Neural progenitor cell (in vitro differentiated cells): ENCODE results near the gene ALX3. TPM values are rescaled to one million over a fixed set of nuclear protein-coding genes. Genes with fewer than 3 reads are reported as not detected.
A peak's percentile ranks its signal among the peaks of the same experiment; 100 is the strongest.

Source experiments
- DNase-seq: peaks from one replicate; pipeline ENCODE4 v3.0.0-alpha.2; 2016; ENCODE audit warnings: low spot score
- H2AFZ ChIP-seq: fragments of 200-600 bp; sonication (generic); replicated peaks from 2 replicates; pipeline ENCODE4 v1.6.1; 2016; ENCODE audit warnings: antibody characterized with exemption
- H3F3A ChIP-seq: fragments of 200-600 bp; sonication (generic); 2 replicates; pipeline ENCODE4 v1.6.1; 2016; ENCODE audit warnings: antibody characterized with exemption, low read depth
- H3K27ac ChIP-seq: fragments of 200-600 bp; sonication (generic); 2 replicates; pipeline ENCODE4 v1.5.1; 2016; ENCODE audit warnings: mild to moderate bottlenecking
- H3K27me3 ChIP-seq: fragments of 200-600 bp; sonication (generic); 2 replicates; pipeline ENCODE4 v1.6.1; 2016; ENCODE audit warnings: mild to moderate bottlenecking, moderate library complexity
- H3K36me3 ChIP-seq: fragments of 200-600 bp; sonication (generic); 2 replicates; pipeline ENCODE4 v1.5.1; 2016
- H3K4me1 ChIP-seq: fragments of 200-600 bp; sonication (generic); 2 replicates; pipeline ENCODE4 v1.6.1; 2016; ENCODE audit warnings: mixed run types
- H3K4me2 ChIP-seq: fragments of 200-600 bp; sonication (generic); 2 replicates; pipeline ENCODE4 v1.6.1; 2016
- H3K4me3 ChIP-seq: fragments of 200-600 bp; sonication (generic); 2 replicates; pipeline ENCODE4 v1.5.1; 2016
- H3K79me2 ChIP-seq: fragments of 200-600 bp; sonication (generic); 2 replicates; pipeline ENCODE4 v1.6.1; 2016; ENCODE audit warnings: low read depth
- H3K9ac ChIP-seq: fragments of 200-600 bp; sonication (generic); 2 replicates; pipeline ENCODE4 v1.6.1; 2016
- H3K9me3 ChIP-seq: fragments of 200-600 bp; sonication (generic); 2 replicates; pipeline ENCODE4 v1.5.1; 2016; ENCODE audit warnings: low read depth
- H4K20me1 ChIP-seq: fragments of 200-600 bp; sonication (generic); 2 replicates; pipeline ENCODE4 v1.6.1; 2016; ENCODE audit warnings: low read depth
- H3K27ac Mint-ChIP-seq: 3 replicates; pipeline ENCODE4 v1.8.0; 2021; ENCODE audit warnings: mixed read lengths
- H3K27me3 Mint-ChIP-seq: 2 replicates; pipeline ENCODE4 v1.8.0; 2022; ENCODE audit warnings: low read depth, mild to moderate bottlenecking, inconsistent platforms, moderate library complexity, mixed read lengths; ENCODE audit not compliant: insufficient read depth
- H3K36me3 Mint-ChIP-seq: 3 replicates; pipeline ENCODE4 v1.8.0; 2021; ENCODE audit warnings: mixed read lengths
- H3K4me1 Mint-ChIP-seq: 3 replicates; pipeline ENCODE4 v1.8.0; 2021; ENCODE audit warnings: mixed read lengths
- H3K4me3 Mint-ChIP-seq: 3 replicates; pipeline ENCODE4 v1.8.0; 2021; ENCODE audit warnings: mild to moderate bottlenecking, moderate library complexity, mixed read lengths
- H3K9me3 Mint-ChIP-seq: 3 replicates; pipeline ENCODE4 v1.8.0; 2020; ENCODE audit warnings: mixed read lengths
- CTCF ChIP-seq: fragments of 200-600 bp; sonication (generic); IDR thresholded peaks from 2 replicates; pipeline ENCODE4 v1.5.1; 2017; ENCODE audit warnings: antibody characterized with exemption, mild to moderate bottlenecking
- EZH2 ChIP-seq: fragments of 200-600 bp; sonication (generic); IDR thresholded peaks from 2 replicates; pipeline ENCODE4 v1.6.1; 2017; ENCODE audit warnings: antibody characterized with exemption, mild to moderate bottlenecking, moderate library complexity
- EZH2phosphoT487 ChIP-seq: fragments of 200-600 bp; sonication (generic); IDR thresholded peaks from 2 replicates; pipeline ENCODE4 v1.6.1; 2017; ENCODE audit warnings: antibody characterized with exemption
- total RNA-seq: library from RNA; depleted of rRNA; stranded (reverse); fragments of >200 nt; gene quantifications from 2 replicates; pipeline ENCODE4 v1.2.3, GENCODE V29; 2015; ENCODE audit warnings: low replicate concordance

Gene ALX3
- total RNA-seq, 1 donor from 2014 or later = not detected

- H3K4me3 ChIP-seq = no peak overlapping the region
- no peak for DNase-seq
- H3K27me3 ChIP-seq = no peaks in the 10 kb centered on the region
- Mint-ChIP-seq H3K27me3 (peaks cover 5% of the 10 kb centered on the region), H3K27ac (no peak overlapping the region), H3K36me3 (peaks cover 40% of the 10 kb centered on the region), H3K9me3 (no peaks in the 10 kb centered on the region), H3K4me1 (peaks cover 16% of the 10 kb centered on the region), H3K4me3 (no peak overlapping the region)
- H3K4me2 ChIP-seq = no peak overlapping the region
- TF ChIP-seq EZH2 (no peak), CTCF (no peak), EZH2phosphoT487 (no peak)
- H3K9me3 ChIP-seq = no peaks in the 10 kb centered on the region
- peaks cover 7% of the 10 kb centered on the region for H3F3A ChIP-seq
- peaks cover 31% of the 10 kb centered on the region for H3K79me2 ChIP-seq
- H2AFZ ChIP-seq = no peak overlapping the region
- H3K36me3 ChIP-seq = peaks cover 7% of the 10 kb centered on the region
- H4K20me1 ChIP-seq = peaks cover 29% of the 10 kb centered on the region
- H3K9ac ChIP-seq = no peak overlapping the region
- peaks cover 9% of the 10 kb centered on the region for H3K4me1 ChIP-seq
- no peak overlapping the region for H3K27ac ChIP-seq
These were observed 30.8 kb downstream of the ALX3 start for GRCh38 chr1:110039641-110040040.

DNA sequence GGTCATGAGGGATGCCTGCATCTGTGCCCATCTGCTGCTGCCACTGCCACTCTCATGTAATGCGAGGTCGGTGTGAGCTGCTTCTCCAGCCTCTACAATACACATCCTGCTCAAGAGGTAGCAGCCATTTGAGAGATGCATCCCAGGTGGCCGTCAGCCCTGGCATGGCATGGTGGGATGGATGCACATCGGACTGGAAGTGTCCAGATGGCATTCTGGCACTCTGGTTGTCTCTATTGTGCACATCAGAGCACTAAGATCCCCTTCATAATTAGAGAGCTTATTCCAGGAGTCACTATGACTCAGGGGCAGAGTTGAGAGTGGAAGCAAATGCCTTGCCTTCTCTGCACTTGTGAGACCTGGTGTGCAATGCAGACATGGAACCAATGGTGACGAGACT lies 32.2 kb downstream of the ALX3 start:
- Histone ChIP-seq H3K27me3 (no peaks in the 10 kb centered on the region), H3F3A (peaks cover 7% of the 10 kb centered on the region), H3K4me3 (no peak overlapping the region), H3K36me3 (no peaks in the 10 kb centered on the region), H2AFZ (no peak overlapping the region), H3K9me3 (no peaks in the 10 kb centered on the region), H4K20me1 (peaks cover 29% of the 10 kb centered on the region), H3K4me1 (peaks cover 9% of the 10 kb centered on the region), H3K79me2 (peaks cover 31% of the 10 kb centered on the region), H3K9ac (no peak overlapping the region), H3K27ac (no peak overlapping the region), H3K4me2 (no peak overlapping the region)
- H3K36me3 Mint-ChIP-seq = peaks cover 33% of the 10 kb centered on the region
- H3K4me1 Mint-ChIP-seq = peaks cover 22% of the 10 kb centered on the region
- H3K9me3 Mint-ChIP-seq = no peaks in the 10 kb centered on the region
- no peak for DNase-seq
- H3K27ac Mint-ChIP-seq = no peak overlapping the region
- TF ChIP-seq CTCF (no peak), EZH2 (no peak)
- no peak overlapping the region for H3K4me3 Mint-ChIP-seq
- H3K27me3 Mint-ChIP-seq = peaks cover 5% of the 10 kb centered on the region

GRCh38 chr1:110035236-110035752 lies 35.2 kb downstream of the ALX3 start:
- H3K4me1 ChIP-seq = peaks cover 9% of the 10 kb centered on the region
- H2AFZ ChIP-seq = peak overlapping the region; percentile 94
- DNase-seq = no peak
- no peaks in the 10 kb centered on the region for H3K36me3 ChIP-seq
- Mint-ChIP-seq H3K36me3 (peaks cover 20% of the 10 kb centered on the region), H3K27ac (peak overlapping the region; percentile 51), H3K4me3 (peak overlapping the region; percentile 98), H3K9me3 (no peaks in the 10 kb centered on the region), H3K27me3 (no peaks in the 10 kb centered on the region), H3K4me1 (peaks cover 31% of the 10 kb centered on the region)
- H3K27ac ChIP-seq = no peak overlapping the region
- H4K20me1 ChIP-seq = peaks cover 29% of the 10 kb centered on the region
- peaks cover 31% of the 10 kb centered on the region for H3K79me2 ChIP-seq
- peak overlapping the region; percentile 97 for H3K9ac ChIP-seq
- peaks cover 10% of the 10 kb centered on the region for H3F3A ChIP-seq
- H3K27me3 ChIP-seq = no peaks in the 10 kb centered on the region
- peak overlapping the region; percentile 91 for H3K4me3 ChIP-seq
- H3K9me3 ChIP-seq = no peaks in the 10 kb centered on the region
- peak overlapping the region; percentile 96 for H3K4me2 ChIP-seq
- no peak for TF ChIP-seq EZH2phosphoT487
- no peak for TF ChIP-seq CTCF
- TF ChIP-seq EZH2 = no peak
